D341Med (cell line): Measurements from ENCODE around the gene PRKAB2.
"Not testable (repeated sequence)": the region's sequence is repeated elsewhere in the genome, so short reads cannot be mapped to it uniquely, and the experiment has no call there.

Experiments
- DNase-seq: peaks from one replicate; pipeline ENCODE4 v3.0.0; 2012; ENCODE audit warnings: low spot score

The PRKAB2 gene

DNA sequence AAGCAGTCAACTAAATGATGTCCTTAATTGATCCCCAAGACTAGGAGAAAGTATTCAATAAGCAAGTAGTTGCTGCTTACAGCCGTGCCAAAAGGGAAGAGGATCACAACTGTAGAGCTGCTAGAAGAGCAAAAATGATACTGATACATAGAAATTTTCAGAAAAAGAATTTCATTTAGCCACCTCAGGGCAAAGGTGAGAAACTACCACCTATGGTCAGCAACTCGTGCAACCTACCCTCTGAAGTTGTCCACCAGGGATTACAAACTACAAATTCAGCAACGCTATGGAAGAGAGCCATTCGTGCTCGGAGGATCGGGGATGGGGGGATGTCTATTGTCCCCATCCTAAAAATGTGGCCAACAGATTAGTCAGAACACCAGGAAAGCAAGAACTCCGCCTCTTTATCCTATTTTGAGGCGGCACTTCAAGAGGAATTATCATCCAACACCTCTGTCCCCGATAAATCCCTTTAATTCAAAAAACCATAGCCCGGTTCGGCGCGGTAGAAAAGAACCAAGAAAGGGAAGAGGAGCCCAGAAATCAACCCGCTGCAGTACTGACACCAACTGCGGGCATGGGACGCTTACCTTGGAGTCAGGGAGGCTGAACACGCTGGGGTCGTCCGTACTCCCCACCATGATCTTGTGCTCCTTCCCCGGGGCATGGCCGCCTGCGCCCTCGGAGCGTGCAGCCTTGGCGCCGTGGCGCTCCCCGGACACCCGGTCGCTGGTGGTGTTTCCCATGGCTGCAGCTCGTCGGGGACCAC lies 687 bp downstream of the PRKAB2 start:
- DNase-seq: peak; percentile 52

DNA sequence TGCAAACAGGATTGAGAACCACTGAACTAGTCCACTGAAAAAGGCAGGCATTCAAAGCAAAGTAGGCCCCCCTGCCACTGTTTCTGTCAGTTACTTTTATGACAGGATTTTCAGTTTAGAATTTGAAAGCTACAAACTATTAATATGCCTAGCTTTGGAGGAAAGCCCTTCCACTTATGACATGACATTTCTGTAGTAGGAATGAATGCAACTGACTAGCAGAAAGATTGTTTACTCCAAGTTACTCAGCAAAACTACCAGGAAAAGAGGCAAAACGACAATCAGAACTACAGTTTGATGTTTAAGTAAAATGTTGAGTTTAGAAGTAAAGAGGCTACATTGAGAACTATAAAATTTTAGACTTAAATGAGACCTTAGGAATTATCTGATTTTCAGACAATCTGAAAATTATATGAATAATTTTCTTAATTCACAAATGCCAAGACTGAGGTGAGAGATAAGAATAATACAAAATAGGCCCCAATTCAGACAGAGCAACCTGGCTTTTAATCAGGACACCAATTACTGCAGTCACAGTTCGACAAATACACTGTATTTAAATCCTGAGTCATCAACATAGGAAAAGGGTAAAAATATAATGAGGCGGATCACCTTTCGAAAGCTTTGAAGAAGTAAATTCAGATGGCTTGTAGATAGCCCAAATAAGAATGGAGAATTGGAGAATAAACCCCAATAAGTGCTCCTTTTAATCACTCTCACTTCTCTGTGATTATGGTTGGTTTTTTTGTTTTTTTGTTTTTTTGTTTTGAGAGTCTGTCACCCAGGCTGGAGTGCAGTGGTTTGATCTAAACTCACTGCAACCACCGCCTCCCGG lies 2.2 kb downstream of the PRKAB2 start:
- DNase-seq: no peak

DNA sequence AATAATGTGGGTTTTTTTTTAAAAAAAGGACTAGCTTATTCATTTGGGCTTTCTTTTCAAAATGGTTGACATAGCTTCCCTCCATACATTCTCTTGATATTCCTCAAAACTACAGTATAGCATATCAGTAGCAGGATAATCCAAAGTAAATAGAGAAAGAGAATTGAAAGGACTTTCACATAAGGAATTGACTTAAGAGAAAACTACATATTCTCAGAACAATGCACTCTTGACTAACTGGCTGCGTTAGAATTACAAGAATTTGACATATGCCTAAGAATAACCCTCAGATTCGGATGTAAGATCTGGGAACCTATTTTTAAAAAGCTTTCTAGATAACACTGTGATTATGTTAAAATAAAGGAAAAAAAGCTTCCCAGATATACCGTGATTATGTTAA lies 3.1 kb downstream of the PRKAB2 start:
- no peak for DNase-seq

DNA sequence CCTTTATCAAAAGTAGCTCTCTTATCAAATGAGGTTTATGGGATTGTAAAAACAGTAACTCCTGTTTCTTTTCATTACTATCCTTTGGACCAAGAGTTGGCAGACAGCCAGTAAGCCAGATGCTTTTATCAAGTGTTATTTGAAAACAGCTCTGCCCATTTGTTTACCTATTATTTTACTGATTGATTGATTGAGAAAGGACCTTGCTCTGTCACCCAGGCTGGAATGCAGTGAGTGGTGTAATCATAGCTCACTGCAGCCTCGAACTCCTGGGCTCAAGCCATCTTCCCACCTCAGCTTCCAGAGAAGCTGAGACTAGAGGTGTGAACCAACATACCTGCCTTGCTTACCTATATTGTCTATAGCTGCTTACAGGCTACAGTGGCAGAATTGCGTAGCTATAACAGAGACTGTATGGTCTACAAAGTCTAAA lies 3.6 kb downstream of the PRKAB2 start:
- DNase-seq: no peak

DNA sequence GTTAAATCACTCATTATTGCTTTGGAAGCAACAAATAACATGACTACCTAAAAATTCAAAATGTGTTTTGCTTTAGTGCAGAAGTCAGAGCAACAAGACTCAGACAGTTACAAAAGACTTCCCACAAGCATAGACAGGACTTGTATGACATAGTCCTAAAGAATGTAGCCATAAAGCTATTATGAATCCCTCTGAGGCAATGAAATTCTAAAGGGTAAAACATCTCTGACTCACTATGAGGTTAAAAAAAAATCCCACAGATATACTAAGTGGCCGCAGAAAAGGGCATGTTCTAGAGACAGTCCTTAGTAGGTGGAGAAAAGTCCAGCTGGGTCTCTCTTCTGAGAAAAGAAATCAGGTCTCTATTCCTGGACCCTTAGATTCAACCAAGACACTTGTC lies 4.9 kb downstream of the PRKAB2 start:
- DNase-seq: no peak

DNA sequence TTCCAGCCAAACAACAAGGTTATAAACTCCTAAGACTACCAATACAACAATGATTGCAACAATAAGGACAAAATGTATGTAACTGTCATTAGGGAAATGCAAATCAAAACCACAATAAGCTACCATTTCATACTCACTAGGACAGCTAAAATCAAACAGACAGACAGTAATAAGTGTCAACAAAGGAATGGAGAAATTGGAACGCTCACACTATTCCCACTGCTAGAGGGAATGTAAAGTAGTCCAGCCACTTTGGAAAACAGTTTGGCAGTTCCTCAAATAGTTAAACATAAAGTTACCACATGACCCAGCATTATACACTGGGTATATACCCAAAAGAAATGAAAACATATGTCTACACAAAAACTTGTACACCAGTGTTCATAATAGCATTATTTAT lies 9.3 kb downstream of the PRKAB2 start:
- DNase-seq: no peak

DNA sequence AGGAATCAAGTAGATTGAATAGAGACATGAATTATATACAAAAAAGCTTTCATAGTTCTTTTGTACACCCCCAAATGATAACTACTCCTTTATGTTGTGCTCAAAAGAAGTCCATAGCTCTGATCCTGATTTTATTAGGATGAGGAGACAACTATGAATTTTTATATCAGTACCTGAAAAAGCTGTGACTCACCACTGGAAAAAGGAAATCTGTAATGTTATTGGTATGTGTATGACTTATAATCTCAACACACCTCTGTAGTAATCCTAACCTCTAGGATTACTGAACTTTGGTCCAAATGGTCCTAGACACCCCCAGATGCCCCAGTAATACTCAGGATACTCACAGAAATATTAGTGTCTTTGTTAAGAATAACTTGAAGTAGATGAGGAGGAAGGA lies 10.2 kb downstream of the PRKAB2 start:
- no peak for DNase-seq

DNA sequence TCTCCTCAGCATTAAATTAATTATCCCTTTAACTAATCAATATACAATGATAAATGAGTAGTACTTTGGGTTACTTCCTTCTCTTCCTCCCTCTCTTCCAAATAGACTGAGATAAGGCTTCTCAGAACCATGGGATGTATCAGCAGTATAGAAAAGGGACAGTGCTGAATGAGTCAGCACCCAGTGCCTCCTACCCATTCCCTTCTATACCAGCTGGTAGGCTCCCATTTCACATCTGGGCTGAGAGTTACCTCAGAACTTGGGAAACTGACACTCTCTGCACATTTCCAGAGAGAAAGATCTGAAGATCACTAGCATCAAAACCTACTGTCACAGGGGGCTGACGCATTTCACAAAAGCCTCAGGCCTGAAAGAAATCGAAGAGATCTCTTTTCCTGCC lies 15.2 kb downstream of the PRKAB2 start:
- not testable (repeated sequence) for DNase-seq

DNA sequence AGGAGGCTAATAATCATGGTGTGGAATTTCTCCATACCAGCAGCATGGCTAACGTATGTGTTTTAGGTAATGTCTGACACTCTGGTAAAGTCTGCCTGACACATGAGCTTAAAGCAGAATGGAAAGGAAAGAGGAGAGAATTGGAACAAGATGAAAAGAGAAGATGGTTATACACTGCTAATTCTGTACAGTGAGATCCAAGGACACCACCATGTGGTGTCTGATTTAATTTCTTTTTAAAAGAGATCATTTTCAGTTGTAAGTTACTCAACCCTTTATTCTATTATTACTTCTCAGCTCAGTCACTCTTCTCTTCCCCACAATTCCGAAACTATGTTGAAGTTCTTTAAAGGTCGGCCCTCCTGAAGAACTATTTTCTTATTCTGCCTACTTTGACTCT lies 15.6 kb downstream of the PRKAB2 start:
- no peak for DNase-seq

DNA sequence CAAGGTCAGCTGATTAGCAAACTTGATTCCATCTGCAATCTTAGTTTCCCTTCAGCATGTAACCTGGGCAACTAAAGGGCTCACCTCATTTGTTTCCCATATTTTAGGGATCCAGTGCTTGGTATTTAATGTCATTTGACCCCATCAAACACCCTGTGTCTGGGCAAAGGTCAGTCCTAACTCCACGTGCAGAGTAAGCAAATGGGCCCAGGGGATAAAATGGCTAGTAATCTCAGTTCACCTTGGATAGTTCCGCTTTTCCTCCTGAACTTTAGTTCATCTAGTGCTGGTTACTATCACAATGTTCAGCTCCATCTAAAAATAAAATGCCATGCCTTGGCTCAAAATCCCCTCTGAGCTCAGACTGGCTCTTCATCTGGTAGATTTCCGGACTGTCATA lies 19.5 kb downstream of the PRKAB2 start:
- DNase-seq: no peak

DNA sequence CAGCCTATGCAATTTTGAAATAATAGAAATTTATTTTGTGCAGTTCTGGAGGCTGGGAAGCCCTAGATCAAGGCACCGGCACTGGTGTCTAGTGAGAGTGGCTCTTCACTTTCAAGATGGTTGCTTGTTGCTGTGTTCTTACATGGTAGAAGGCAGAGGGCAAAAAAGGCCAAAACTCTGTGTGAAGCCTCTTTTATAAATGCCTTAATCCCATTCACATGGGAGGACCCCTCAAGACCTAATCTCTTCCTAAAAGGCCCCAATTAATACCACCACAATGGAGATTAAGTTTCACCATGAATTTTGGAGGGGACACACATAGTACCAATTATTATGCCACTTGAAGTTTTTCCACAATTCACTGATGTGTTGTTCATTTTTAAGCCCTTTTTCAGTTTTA lies 21.0 kb downstream of the PRKAB2 start:
- DNase-seq: no peak

DNA sequence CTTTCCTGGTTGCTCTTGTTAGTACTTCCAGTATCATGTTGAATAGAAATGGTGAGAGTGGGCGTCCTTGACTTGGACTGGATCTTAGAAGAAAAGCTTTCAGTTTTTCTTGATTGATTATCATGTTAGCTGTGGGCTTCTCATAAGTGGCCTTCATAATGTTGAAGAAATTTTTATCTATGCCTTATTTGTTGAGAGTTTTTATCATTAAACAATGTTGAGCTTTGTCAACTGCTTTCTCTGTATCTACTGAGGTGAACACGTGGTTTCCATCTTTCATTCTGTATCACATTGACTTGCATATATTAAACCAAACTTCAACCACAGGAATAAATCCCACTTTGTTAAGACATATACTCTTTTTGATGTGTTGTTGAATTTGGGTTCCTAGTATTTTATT lies 29.4 kb downstream of the PRKAB2 start:
- DNase-seq: no peak

DNA sequence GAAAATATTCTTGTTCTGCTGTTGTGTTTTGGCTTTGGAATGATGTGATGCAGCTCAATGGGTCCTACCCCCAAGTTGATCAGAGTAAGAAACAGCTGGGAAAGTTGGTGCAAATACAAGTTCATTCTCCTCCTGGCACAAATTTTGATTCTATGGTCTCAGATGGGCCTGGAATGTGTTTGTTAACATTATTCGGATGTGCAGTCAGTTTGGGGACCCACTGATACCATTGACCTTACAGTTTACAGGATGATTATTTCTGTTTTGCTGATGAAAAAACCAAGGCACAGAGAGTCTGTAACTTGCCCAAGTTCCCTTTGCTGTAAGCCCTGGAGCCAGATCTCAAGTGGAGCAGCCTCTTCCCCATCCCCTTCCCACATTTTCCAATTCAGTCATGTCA lies 41.5 kb downstream of the PRKAB2 start:
- not testable (repeated sequence) for DNase-seq

DNA sequence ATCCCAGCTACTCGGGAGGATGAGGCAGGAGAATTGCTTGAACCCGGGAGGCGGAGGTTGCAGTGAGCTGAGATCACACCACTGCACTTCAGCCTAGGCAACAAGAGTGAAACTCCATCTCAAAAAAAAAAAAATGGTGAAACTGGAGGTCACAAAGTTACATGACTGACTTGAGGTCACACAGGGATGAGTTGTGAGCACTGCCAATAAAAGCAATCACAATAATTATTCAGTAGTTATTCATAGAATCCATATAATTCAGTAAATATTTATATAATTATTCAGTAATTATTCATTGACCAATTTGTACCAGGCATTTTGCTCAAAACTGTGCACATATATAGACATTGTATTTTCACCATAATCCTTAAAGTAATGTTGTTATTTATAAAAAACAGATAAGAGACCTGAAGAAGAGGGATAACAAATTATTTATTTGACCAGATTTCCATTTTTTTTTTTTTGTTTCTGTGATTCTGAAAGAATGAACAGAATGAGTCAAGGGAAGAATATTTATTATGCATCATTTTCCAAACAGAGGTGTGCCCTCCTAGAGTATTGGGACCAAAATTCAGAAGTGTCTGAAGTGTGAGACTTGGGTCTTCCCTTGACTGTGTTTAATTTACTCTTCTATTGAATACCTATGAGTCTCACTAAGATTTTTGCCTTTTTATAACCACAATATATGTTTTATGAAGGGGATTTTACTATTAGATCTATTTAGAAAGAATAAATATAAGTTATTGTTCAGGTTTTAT lies 43.0 kb downstream of the PRKAB2 start:
- no peak for DNase-seq

DNA sequence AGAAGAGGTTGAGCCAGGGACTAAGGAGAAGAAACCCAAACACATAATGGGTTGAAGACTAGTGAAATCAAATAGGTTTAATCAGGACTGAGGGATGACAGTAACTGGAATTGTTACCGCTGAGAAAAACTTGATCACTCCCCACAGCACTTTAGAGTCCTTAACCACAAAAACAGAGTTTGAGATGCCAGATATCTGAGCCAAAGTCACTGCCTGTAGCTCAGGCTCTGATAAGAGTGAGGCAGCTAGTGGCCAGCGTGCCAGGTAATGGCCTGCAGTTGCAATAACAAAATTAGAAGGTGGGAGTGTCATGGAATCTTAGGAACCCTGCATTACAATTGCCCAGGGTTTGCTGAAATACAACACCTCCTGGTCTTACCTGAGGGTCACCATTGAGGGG lies 48.0 kb downstream of the PRKAB2 start:
- DNase-seq: no peak

DNA sequence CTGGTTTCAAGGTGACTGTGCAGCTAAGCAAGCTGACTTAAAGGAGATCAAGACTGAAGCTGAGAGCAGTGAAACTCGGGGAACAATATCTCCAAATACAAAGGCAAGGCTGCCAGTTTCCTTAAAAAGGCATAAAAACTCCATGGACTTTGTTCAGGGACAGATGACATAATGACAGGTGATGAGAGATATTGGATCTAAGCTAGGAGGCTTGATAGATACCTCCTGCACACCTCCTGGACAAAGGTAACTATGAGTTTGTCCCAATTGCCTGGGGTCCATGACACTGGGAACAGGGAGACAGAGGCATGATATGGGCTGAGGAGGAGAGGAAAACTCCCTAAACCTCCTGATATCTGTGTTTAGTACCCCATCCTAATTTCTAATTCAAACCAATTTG lies 55.2 kb downstream of the PRKAB2 start:
- DNase-seq: no peak

DNA sequence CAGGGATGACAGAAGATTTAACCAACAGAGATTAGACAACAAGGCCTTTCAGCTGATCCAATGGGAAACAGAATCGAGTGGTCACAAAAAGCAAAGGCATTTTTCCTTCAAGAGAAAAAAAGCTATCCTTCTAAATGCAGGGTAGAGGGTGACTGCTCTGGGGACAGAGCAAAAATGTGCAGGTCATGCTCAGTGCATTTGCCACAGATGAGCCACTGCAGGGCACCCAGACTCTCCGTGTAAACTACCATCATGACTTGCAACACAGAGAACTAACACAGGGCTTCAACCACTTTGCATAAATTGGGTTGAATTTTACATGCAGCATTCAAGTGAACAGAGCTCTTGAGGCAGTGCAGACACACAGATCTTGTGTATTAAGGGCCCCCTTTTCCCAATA lies 56.8 kb downstream of the PRKAB2 start:
- no peak for DNase-seq

DNA sequence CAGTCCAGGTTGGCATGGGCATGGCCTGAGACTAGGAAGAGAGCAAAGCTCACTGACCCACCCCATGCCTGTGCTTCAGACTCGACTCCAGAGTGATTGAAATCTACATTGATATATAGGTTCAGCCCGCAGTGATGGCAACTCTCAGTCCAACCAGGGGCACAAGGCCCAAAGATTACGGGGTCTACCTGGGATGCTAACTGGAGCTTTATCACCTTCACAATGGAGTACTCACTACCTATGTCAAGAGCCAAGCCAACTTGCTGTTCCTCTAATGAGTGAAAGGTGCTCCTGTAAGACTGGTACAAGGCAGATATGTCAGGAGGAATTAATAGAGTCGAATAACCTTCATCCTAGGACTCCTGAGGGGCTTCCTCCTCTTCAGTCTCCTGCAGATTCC lies 57.2 kb downstream of the PRKAB2 start:
- not testable (repeated sequence) for DNase-seq

DNA sequence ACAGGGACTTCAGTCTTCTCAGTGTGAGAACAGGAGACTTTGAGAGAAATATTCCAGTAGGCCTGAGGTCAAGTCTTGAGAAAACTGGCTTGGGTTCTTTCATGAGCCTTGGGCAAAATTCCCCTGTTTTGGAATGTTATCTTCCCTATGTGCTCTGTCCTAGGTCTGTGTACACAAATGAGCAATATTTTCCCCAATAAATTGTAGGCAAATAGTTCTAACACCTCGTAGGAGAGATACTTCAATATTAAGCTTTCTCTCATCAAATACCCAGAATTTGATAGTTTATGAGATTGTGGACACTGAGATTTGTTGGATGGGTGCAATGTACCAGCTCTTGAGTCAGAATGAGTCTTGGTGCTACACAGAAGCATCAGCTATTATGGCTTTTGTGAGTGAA lies 57.9 kb downstream of the PRKAB2 start:
- DNase-seq: not testable (repeated sequence)

DNA sequence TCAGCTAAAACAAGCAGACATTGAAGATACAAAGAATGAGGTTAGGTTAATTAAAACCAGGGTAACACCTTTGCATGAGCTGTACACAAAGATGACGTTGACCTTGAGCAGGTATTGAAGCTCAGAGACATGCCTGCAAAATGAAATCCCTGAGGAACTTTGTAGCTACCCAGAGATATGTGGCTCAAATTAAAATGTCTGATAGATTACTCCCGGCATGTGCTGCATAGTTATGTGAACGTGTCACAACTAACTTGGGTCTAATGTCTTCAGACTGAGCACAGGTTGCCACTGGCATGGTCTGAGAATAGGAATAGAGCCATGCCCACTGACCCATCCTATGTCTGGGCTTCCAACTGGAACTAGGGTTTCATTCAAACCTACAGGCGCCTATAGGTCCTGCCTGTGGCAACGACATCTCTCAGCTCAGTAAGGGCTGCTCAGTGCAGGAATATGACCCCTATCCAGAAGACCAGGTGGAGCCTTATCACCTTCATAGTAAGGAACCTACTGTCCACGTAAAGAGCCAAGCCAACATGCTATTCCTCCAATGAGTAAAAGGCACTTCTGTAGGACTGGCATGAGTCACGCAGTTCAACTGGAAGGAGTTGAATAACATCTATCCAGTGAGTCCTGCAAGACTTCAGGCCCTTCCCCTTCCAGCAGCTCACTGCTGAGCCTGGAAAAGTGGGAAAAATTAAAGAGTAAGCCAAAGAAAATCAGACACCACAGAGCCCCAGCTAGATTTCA lies 60.7 kb downstream of the PRKAB2 start:
- no peak for DNase-seq

DNA sequence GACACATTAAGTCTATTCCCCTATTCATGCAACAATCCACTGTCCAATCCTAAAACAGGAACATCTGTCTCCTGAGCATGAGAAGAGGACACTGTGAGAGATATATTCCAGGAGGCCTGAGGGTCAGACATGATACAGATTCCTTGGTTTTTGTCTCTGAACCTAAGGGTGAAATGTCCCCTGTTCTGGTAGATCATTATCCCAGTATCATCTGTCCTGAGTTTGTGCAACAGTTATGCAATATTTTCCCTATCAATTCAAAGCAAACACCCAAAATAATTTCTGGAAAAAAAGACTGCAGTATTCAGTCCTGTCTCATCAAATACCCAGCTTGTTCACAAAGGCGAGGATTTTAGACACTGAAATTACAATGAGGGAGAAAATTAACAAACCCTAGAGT lies 61.4 kb downstream of the PRKAB2 start:
- DNase-seq: no peak

DNA sequence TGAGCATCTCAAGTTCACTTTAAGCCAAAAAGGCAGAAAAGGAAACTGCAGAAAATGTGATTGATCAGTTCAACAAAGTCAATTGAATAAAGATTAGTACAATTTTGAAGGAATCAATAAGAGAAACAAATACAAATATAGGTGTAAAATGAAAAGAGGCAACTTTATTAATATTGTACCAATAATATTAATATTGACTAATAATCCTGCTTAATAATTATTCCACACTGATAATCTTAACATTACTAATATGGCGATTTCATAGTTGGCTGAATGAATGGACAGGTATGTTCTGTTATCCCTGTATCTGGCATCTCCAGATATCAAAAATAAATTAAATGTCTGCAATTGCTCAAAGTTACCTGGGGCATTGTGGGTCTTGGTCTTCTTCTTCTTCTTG lies 61.8 kb downstream of the PRKAB2 start:
- DNase-seq: no peak
